Naive B cell (primary cell): Measurements from ENCODE around the gene ABCD1. TPM values are rescaled to one million over a fixed set of nuclear protein-coding genes. Genes with fewer than 3 reads are reported as not detected.
A peak's percentile ranks its signal among the peaks of the same experiment; 100 is the strongest.

Experiments used
- ATAC-seq, 2 donors: fragments of 150-1000 bp; cut with Tn5 transposase; 2 replicates each; pipeline ENCODE4 v1.10.0; 2021; ENCODE audit warnings: low read depth in 2 of 2, mild to moderate bottlenecking in 2 of 2, moderate library complexity in 2 of 2
- DNase-seq: peaks from one replicate; pipeline ENCODE4 v3.0.0; 2022
- H3K27ac Mint-ChIP-seq, 6 donors: one replicate each; pipeline ENCODE4 v1.8.0; 2020 to 2022; ENCODE audit warnings: mild to moderate bottlenecking in 6 of 6, mixed read lengths in 6 of 6, moderate library complexity in 5 of 6, inconsistent platforms in 2 of 6
- H3K27me3 Mint-ChIP-seq, 3 donors: one replicate each; pipeline ENCODE4 v1.8.0; 2021 to 2022; ENCODE audit warnings: mixed read lengths in 3 of 3, mild to moderate bottlenecking in 1 of 3
- H3K36me3 Mint-ChIP-seq, 2 donors: one replicate each; pipeline ENCODE4 v1.8.0; 2020 to 2022; ENCODE audit warnings: mixed read lengths in 2 of 2, inconsistent platforms in 1 of 2, mild to moderate bottlenecking in 1 of 2
- H3K4me1 Mint-ChIP-seq, 3 donors: one replicate each; pipeline ENCODE4 v1.8.0; 2020 to 2022; ENCODE audit warnings: mixed read lengths in 3 of 3, inconsistent platforms in 1 of 3, mild to moderate bottlenecking in 1 of 3, moderate library complexity in 1 of 3
- H3K4me3 Mint-ChIP-seq, 8 donors: one replicate each; pipeline ENCODE4 v1.8.0; 2020 to 2022; ENCODE audit warnings: mild to moderate bottlenecking in 8 of 8, mixed read lengths in 8 of 8, moderate library complexity in 8 of 8, inconsistent platforms in 2 of 8
- H3K9me3 Mint-ChIP-seq, 7 donors: one replicate each; pipeline ENCODE4 v1.8.0; 2020 to 2022; ENCODE audit warnings: mixed read lengths in 7 of 7, mild to moderate bottlenecking in 5 of 7, inconsistent platforms in 2 of 7, moderate library complexity in 1 of 7
- polyA plus RNA-seq, 6 donors: library from polyadenylated mRNA; unstranded; fragments of 300-500 nt; fragmentation: Illumina TruSeq; gene quantifications; one replicate each; pipeline ENCODE4 v1.2.3, GENCODE V29; 2021; ENCODE audit warnings: low read depth in 6 of 6

ABCD1 gene
- polyA plus RNA-seq, 6 donors from 2014 or later, result 2.2 to 6.2 (median 5.2) TPM

GRCh38 chrX:153773741-153774575 lies 49.3 kb downstream of the ABCD1 start:
- H3K27ac Mint-ChIP-seq, result no peak overlapping the region
- no peak overlapping the region for H3K4me3 Mint-ChIP-seq
- ATAC-seq (no peak), DNase-seq (no peak)
- no peaks in the 10 kb centered on the region for H3K36me3 Mint-ChIP-seq
- no peaks in the 10 kb centered on the region for H3K9me3 Mint-ChIP-seq
- H3K27me3 Mint-ChIP-seq, result peaks cover 0 to 8% (median 5%) of the 10 kb centered on the region in 3 donors
- no peaks in the 10 kb centered on the region for H3K4me1 Mint-ChIP-seq

GRCh38 chrX:153774576-153775292 lies 50.1 kb downstream of the ABCD1 start:
- Mint-ChIP-seq H3K9me3 (no peaks in the 10 kb centered on the region), H3K4me3 (no peak overlapping the region), H3K27me3 (peaks cover 1 to 9% (median 8%) of the 10 kb centered on the region in 3 donors), H3K27ac (no peak overlapping the region), H3K36me3 (no peaks in the 10 kb centered on the region), H3K4me1 (peaks cover 0 to 2% (median 0%) of the 10 kb centered on the region in 3 donors)
- ATAC-seq, result no peak
- no peak for DNase-seq

- ATAC-seq (no peak), DNase-seq (no peak)
- H3K4me1 Mint-ChIP-seq, result peaks cover 6 to 10% (median 6%) of the 10 kb centered on the region in 3 donors
- H3K27ac Mint-ChIP-seq, result no peak overlapping the region
- H3K36me3 Mint-ChIP-seq, result no peaks in the 10 kb centered on the region
- H3K9me3 Mint-ChIP-seq, result no peaks in the 10 kb centered on the region
- H3K27me3 Mint-ChIP-seq, result peaks cover 7 to 15% (median 11%) of the 10 kb centered on the region in 3 donors
- H3K4me3 Mint-ChIP-seq, result no peak overlapping the region
Observed at GRCh38 chrX:153775293-153776119, 50.9 kb downstream of the ABCD1 start.

- H3K27me3 Mint-ChIP-seq, result peaks cover 7 to 15% (median 12%) of the 10 kb centered on the region in 3 donors
- no peaks in the 10 kb centered on the region for H3K9me3 Mint-ChIP-seq
- no peaks in the 10 kb centered on the region for H3K36me3 Mint-ChIP-seq
- DNase-seq, result no peak
- H3K27ac Mint-ChIP-seq, result no peak overlapping the region
- no peak for ATAC-seq
- peak overlapping the region in 1 of 8 donors; percentile 12 for H3K4me3 Mint-ChIP-seq
- peaks cover 6 to 10% (median 6%) of the 10 kb centered on the region in 3 donors for H3K4me1 Mint-ChIP-seq
Observed at GRCh38 chrX:153776120-153776599, 51.5 kb downstream of the ABCD1 start.

GRCh38 chrX:153776611-153777045 lies 52.0 kb downstream of the ABCD1 start:
- no peak for DNase-seq
- no peaks in the 10 kb centered on the region for H3K9me3 Mint-ChIP-seq
- peaks cover 7 to 15% (median 12%) of the 10 kb centered on the region in 3 donors for H3K27me3 Mint-ChIP-seq
- peaks cover 6 to 10% (median 6%) of the 10 kb centered on the region in 3 donors for H3K4me1 Mint-ChIP-seq
- no peaks in the 10 kb centered on the region for H3K36me3 Mint-ChIP-seq
- no peak for ATAC-seq
- H3K4me3 Mint-ChIP-seq, result no peak overlapping the region
- no peak overlapping the region for H3K27ac Mint-ChIP-seq

- peaks cover 7 to 15% (median 12%) of the 10 kb centered on the region in 3 donors for H3K27me3 Mint-ChIP-seq
- no peak overlapping the region for H3K4me3 Mint-ChIP-seq
- peaks cover 6 to 10% (median 6%) of the 10 kb centered on the region in 3 donors for H3K4me1 Mint-ChIP-seq
- ATAC-seq (no peak), DNase-seq (no peak)
- H3K36me3 Mint-ChIP-seq, result no peaks in the 10 kb centered on the region
- no peak overlapping the region for H3K27ac Mint-ChIP-seq
- no peaks in the 10 kb centered on the region for H3K9me3 Mint-ChIP-seq
Observed at GRCh38 chrX:153777261-153778090, 52.8 kb downstream of the ABCD1 start.

GRCh38 chrX:153778181-153778580 lies 53.5 kb downstream of the ABCD1 start:
- H3K9me3 Mint-ChIP-seq, result no peaks in the 10 kb centered on the region
- no peaks in the 10 kb centered on the region for H3K36me3 Mint-ChIP-seq
- H3K27ac Mint-ChIP-seq, result no peak overlapping the region
- H3K4me1 Mint-ChIP-seq, result peaks cover 6 to 10% (median 6%) of the 10 kb centered on the region in 3 donors
- H3K4me3 Mint-ChIP-seq, result no peak overlapping the region
- peaks cover 7 to 15% (median 12%) of the 10 kb centered on the region in 3 donors for H3K27me3 Mint-ChIP-seq
- DNase-seq (no peak), ATAC-seq (no peak)

GRCh38 chrX:153778684-153779101 lies 54.0 kb downstream of the ABCD1 start:
- no peaks in the 10 kb centered on the region for H3K9me3 Mint-ChIP-seq
- H3K4me1 Mint-ChIP-seq, result peaks cover 6 to 10% (median 10%) of the 10 kb centered on the region in 3 donors
- H3K27ac Mint-ChIP-seq, result no peak overlapping the region
- H3K36me3 Mint-ChIP-seq, result no peaks in the 10 kb centered on the region
- no peak for ATAC-seq
- H3K4me3 Mint-ChIP-seq, result no peak overlapping the region
- peaks cover 7 to 15% (median 12%) of the 10 kb centered on the region in 3 donors for H3K27me3 Mint-ChIP-seq
- DNase-seq, result no peak

GRCh38 chrX:153779891-153780677 lies 55.4 kb downstream of the ABCD1 start:
- no peak for ATAC-seq
- Mint-ChIP-seq H3K4me3 (peak overlapping the region in 1 of 8 donors; percentile 48), H3K4me1 (peaks cover 6 to 10% (median 10%) of the 10 kb centered on the region in 3 donors), H3K9me3 (no peaks in the 10 kb centered on the region), H3K27me3 (peaks cover 7 to 15% (median 12%) of the 10 kb centered on the region in 3 donors), H3K36me3 (no peaks in the 10 kb centered on the region), H3K27ac (peak overlapping the region in 2 of 6 donors; percentile 3 to 52)
- no peak for DNase-seq

- DNase-seq (no peak), ATAC-seq (no peak)
- peaks cover 6 to 10% (median 10%) of the 10 kb centered on the region in 3 donors for H3K4me1 Mint-ChIP-seq
- H3K9me3 Mint-ChIP-seq, result no peaks in the 10 kb centered on the region
- peak within 1 kb of the TSS in 2 of 6 donors; percentile 3 to 32 for H3K27ac Mint-ChIP-seq
- H3K36me3 Mint-ChIP-seq, result no peaks in the 10 kb centered on the region
- H3K27me3 Mint-ChIP-seq, result peaks cover 7 to 15% (median 12%) of the 10 kb centered on the region in 3 donors
- peak within 1 kb of the TSS in 1 of 8 donors; percentile 48 for H3K4me3 Mint-ChIP-seq
Observed at GRCh38 chrX:153780678-153781427, 56.2 kb downstream of the ABCD1 start, which contains the start of gene SRPK3. TSS of gene SRPK3 (plus strand) at chrX:153781041. CDS start at chrX:153781087, 46 bp downstream.

GRCh38 chrX:153781428-153782047 lies 56.9 kb downstream of the ABCD1 start:
- ATAC-seq (no peak), DNase-seq (no peak)
- Mint-ChIP-seq H3K4me1 (peaks cover 6 to 10% (median 10%) of the 10 kb centered on the region in 3 donors), H3K27ac (no peak overlapping the region), H3K9me3 (no peaks in the 10 kb centered on the region), H3K36me3 (no peaks in the 10 kb centered on the region), H3K27me3 (peaks cover 7 to 15% (median 12%) of the 10 kb centered on the region in 3 donors), H3K4me3 (no peak overlapping the region)
